GM19193 (cell line): ENCODE results near the gene COX6B2.

Experiments used
- POLR2A ChIP-seq: IDR thresholded peaks from 4 replicates; pipeline ENCODE4 v1.6.1; 2011; ENCODE audit not compliant: insufficient read depth, insufficient read length; ENCODE audit errors: extremely low read depth

Gene COX6B2

GRCh38 chr19:55301459-55302317, 52.8 kb downstream of the COX6B2 start:
- TF ChIP-seq POLR2A: no peak

DNA sequence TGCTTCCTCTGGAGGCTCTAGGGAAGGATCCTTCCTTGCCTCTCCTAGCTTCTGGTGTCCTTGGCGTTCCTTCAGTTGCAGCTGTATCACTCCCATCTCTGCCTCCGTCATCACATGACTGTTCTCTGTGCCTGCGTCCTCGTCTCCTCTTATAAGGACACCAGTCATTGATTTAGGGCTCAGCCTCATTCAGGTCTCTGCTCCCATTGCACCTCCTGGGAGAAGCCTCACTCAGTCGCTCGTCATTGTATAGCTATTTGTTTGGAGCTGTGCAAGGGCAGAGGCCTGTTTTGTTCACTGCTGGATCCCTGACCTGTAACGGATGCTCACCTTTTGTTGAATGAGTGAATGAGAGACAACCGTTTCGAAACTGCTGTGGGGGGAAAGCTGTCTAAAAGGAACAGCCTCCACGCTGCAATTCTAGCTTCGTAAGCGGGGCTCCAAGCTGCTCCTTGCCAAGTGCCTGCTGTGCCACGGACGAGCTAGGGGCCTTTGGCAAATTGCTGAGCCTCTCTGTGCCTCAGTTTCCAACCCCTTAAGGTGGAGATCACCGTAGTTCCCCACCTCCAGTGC, 53.5 kb downstream of the COX6B2 start:
- no peak for TF ChIP-seq POLR2A

GRCh38 chr19:55299991-55300390, 54.5 kb downstream of the COX6B2 start:
- TF ChIP-seq POLR2A: no peak
